Ecto neural progenitor cell (in vitro differentiated cells): ENCODE results near the gene FMR1NB.

Experiments used
- DNase-seq: peaks from one replicate; pipeline ENCODE4 v3.0.0-alpha.2; 2018; ENCODE audit warnings: low spot score

The FMR1NB gene

GRCh38 chrX:147981038-147981752 is at the start of gene FMR1NB:
Gene FMR1NB (plus strand): TSS chrX:147981337. CDS start chrX:147981403, 66 bp downstream.
- DNase-seq = no peak

DNA sequence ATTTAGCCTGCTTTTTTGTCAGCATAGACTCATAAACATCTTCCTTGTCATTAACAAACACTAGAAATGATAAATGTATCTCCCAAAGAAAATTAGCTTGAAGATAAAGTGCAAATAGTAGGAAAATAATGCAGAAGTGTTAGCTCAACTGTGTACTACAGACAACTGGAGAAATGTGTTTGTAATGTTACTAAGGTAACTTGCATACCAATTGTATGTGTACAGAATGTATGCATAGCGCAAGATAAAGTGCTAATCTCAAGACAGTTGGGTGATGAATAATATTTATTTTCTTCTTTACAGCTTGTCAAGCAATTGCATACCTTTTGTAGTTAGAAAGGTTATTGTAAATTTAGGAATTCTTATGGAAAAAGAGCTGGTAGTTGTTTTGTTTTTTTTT is 47.3 kb upstream of the FMR1NB start:
- DNase-seq = no peak

DNA sequence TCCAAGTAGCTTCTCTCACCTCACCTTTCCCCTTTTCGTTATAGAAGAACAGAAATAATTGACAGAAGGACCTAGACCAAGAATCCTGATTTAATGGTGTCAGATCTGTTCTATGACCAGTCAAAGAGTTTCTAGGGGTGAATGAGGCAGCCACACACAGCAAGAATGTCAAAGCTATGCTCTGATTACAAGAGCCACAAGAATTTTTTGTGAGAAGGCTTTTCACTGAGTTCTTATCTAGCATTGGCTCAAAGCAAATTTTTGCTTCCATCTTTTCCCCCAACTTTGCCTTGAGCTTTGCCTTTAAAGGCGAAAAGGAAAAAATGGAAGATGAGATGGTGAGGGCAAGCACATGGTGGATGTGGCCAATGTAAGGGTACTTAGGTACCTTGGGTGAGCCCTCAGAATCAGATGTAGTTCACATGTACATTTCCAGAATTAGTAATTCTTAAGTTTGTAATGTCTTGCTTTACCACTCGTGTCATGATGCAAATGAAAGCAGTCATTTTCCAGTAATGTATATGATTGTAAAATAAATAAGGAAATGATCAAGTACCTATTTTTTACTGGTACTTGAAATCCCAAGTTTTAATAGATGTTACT is 45.9 kb upstream of the FMR1NB start:
- DNase-seq = no peak

GRCh38 chrX:147945286-147945685 is 35.9 kb upstream of the FMR1NB start:
- no peak for DNase-seq

- no peak for DNase-seq
Measured at GRCh38 chrX:147948531-147948930, 32.6 kb upstream of the FMR1NB start.

DNA sequence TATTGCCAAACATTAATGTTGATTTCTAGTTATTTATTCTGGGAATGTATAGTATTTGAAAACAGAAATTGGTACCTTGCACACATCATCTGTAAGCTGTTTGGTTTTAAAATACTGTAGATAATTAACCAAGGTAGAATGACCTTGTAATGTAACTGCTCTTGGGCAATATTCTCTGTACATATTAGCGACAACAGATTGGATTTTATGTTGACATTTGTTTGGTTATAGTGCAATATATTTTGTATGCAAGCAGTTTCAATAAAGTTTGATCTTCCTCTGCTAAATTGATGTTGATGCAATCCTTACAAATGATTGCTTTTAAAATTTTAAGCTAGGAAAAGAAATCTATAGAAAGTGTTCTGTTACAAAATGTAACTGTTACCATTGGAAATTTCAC is 30.8 kb upstream of the FMR1NB start:
- no peak for DNase-seq

- DNase-seq = no peak
Measured at GRCh38 chrX:147953976-147954375, 27.2 kb upstream of the FMR1NB start.

DNA sequence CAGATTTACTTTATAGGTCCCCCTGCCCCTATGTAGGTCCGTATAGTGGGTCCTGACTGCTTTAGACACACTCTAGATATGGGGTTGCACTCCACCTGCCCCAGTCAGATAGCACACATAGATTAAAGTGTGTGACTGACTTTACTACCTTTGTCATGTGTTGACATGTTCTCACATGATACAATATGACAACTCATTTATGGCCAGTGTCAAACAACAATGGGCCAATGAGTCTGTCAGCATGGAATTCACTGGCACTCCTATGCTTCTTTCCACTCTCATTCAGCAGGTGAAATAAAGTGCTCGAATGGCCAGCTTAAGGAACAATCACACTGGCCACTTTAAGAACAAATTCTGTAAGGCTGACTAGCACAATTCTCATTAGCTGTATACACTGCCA is 23.8 kb upstream of the FMR1NB start:
- DNase-seq = no peak

GRCh38 chrX:147958291-147958690 is 22.8 kb upstream of the FMR1NB start:
- no peak for DNase-seq

GRCh38 chrX:147960722-147961121 is 20.4 kb upstream of the FMR1NB start:
- no peak for DNase-seq

DNA sequence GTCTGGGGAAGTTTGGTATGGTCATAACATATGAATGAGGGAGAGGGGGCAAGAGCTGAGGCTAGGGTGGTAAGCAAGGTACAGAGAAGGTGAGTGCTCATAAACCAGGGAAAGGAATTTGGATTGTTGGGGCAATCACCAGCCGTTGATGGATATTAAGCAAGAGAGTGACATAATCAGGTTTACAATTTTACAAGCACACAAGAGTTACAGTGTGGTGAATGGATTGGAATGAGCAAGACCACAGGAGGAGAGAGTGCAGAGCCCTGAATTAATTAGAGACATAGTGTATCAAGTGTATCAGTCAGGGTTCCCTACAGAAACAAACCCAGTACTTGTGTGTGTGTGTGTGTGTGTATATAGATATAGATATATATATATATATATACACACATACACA is 18.7 kb upstream of the FMR1NB start:
- DNase-seq = no peak

GRCh38 chrX:147978931-147979330 is 2.2 kb upstream of the FMR1NB start:
- DNase-seq = no peak

GRCh38 chrX:148020329-148020728 is 39.2 kb downstream of the FMR1NB start:
- no peak for DNase-seq

DNA sequence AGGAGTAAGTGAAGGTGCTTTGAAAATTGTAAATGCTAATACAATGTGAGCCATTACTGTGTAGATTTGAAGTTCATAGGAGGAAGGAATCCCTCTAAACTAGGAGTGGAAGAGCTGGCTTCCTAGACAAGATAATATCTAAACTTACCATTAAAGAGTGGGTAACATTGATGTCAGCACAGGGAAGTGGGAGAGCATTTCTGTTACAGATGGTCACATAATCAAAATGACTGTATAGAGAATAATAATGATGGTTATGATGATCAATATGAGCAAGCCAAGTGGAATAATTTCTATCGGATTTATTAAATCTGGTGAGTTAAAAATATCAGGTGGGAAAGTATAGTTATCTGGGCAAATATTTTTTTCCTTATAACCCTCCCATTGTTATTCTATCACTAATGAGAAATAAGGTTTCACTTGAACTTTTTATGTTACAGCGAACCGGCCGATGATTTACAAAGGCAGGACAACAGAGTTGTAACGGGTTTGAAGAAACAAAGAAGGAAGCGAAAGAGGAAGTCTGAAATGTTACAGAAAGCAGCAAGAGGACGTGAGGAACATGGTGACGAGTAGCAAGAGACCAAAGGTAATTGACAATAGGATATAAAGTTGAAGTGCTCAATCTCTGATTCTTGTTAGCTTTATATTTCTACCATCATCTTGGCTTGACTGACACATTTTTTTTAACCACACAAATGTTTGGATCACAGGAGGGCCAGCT is 43.5 kb downstream of the FMR1NB start:
- no peak for DNase-seq

GRCh38 chrX:148035380-148035779 is 54.2 kb downstream of the FMR1NB start:
- no peak for DNase-seq

- DNase-seq = no peak
Measured at GRCh38 chrX:148037020-148037419, 55.9 kb downstream of the FMR1NB start.

GRCh38 chrX:148043271-148043855 is 62.2 kb downstream of the FMR1NB start:
- DNase-seq = no peak

DNA sequence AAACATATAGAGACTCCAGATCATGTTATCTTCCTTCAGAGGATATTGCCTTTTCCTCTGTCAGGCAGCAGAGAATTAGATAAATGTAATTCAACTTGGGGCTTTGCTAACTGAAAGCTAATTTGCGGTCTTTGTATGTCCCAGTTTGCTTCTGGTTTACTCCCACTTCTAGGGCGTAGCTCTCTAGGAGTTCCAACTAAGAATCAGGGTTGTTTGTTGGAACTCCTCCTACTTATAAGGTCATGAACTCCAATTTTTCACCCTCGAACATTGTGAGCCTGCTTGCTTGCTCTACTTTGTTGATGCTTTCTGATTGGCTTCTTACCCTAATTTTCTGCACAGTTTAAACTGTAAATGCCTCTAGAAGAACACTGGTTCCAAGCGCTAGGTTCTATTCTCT is 66.1 kb downstream of the FMR1NB start:
- DNase-seq = no peak

DNA sequence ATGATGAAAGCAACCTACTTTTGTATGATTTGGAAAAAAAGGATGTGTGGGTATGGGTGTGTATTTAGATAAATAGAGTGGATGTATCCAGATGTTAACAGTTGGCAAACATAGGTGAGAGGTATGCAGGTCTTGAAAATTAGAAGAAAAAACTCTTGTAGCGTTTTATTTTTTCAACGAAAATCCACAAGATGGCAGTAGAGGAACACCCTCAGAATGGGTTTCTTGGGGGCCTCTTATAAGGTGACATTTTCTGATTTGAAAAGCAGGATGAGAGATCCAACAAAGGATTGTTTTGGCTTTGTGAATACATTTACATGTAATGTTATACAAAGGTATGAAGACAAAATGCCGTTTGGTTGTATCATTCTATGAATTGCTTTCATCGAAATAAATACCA is 68.3 kb downstream of the FMR1NB start:
- no peak for DNase-seq

DNA sequence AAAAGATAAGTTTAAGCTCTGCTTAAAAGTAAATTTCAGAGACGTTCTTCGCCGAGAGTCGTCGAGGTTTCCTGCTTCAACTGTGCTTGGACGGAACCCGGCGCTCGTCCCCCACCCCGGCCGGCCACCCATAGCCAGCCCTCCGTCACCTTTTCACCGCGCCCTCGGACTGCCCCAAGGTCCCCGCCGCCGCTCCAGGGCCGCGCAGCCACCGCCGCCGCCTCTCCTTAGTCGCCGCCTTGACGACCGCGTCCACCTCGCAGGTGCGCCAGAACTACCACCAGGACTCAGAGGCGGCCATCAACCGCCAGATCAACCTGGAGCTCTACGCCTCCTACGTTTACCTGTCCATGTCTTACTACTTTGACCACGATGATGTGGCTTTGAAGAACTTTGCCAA is 70.8 kb downstream of the FMR1NB start:
- no peak for DNase-seq

DNA sequence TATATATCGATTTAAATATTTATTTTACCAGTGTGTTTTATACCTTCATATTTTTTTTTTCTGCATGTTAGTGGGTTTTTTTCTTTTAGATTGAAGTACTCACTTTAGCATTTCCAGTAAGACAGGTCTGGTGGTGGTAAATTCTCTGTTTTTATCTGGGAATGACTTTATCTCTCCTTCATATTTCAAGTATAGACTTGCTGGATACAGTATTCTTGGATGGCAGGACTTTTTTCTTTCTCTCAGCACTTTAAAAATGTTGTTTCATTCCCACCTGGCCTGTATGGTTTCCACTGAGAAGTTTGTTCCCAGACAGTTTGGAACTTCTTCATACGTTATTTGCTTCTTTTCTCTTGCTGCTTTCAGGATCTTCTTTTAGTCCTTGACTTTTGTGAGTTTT is 86.1 kb downstream of the FMR1NB start:
- no peak for DNase-seq

DNA sequence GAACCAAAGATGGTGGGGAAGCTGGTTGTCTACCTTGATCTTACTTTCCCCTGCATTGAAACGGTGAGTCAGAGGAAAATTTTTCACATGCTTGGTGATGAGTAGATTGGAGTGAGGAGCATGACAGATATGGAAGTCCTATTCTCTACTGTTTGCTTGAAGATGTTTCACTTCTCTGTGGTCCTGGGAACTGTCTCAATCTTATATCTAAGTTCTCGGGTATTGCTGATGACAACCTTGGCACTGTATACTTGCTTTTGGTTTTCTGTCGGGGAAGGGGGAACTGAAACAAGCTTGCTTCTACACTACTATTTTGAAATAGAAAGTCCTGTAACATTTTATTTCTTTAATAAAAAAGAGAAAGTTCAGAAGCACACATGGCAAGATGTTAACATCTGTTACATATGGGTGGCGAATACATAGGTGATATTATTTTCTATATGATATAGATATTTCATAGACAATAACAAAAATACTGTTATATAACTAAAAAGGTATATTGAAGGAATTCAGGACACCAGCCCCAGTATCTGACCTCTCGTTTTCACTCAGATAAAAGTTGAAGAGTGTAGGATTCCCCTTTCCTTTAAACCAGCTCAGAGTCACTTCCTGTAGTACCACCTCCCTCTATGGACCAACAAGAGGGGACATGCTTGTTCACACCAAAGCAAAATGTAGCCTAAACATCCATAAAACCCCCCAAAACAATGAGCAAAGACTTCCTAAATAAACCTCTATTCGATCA is 88.8 kb downstream of the FMR1NB start:
- no peak for DNase-seq
